Type B pancreatic cell (in vitro differentiated cells): Measurements from ENCODE around the gene CDK5RAP3. TPM values are rescaled to one million over a fixed set of nuclear protein-coding genes. Genes with fewer than 3 reads are reported as not detected.

Source experiments
- DNase-seq: peaks from one replicate; pipeline ENCODE4 v3.0.0; 2021; ENCODE audit warnings: mixed read lengths; ENCODE audit not compliant: unreplicated experiment; ENCODE audit errors: extremely low spot score
- H3K27ac Mint-ChIP-seq: 2 replicates; pipeline ENCODE4 v1.8.0; 2021; ENCODE audit warnings: mild to moderate bottlenecking, mixed read lengths
- H3K27me3 Mint-ChIP-seq: 2 replicates; pipeline ENCODE4 v1.8.0; 2021; ENCODE audit warnings: mixed read lengths
- H3K36me3 Mint-ChIP-seq: 2 replicates; pipeline ENCODE4 v1.8.0; 2021; ENCODE audit warnings: mixed read lengths
- H3K4me1 Mint-ChIP-seq: one replicate; pipeline ENCODE4 v1.8.0; 2021; ENCODE audit warnings: mixed read lengths; ENCODE audit not compliant: unreplicated experiment
- H3K4me3 Mint-ChIP-seq: 2 replicates; pipeline ENCODE4 v1.8.0; 2021; ENCODE audit warnings: mild to moderate bottlenecking, mixed read lengths
- H3K9me3 Mint-ChIP-seq: 2 replicates; pipeline ENCODE4 v1.8.0; 2021; ENCODE audit warnings: mixed read lengths
- CTCF ChIP-seq: fragments of 200-600 bp; sonication (generic); conservative IDR thresholded peaks from 2 replicates; pipeline ENCODE4 v1.5.0; 2021; ENCODE audit warnings: antibody characterized with exemption, mild to moderate bottlenecking
- total RNA-seq: library from RNA; stranded (reverse); gene quantifications from 2 replicates; pipeline ENCODE4 v1.2.1, GENCODE V29; 2021; ENCODE audit warnings: low replicate concordance

Gene CDK5RAP3
- total RNA-seq, 1 donor from 2014 or later = 217 TPM

- Mint-ChIP-seq H3K27ac (no peak overlapping the region), H3K36me3 (no peaks in the 10 kb centered on the region), H3K4me1 (peaks cover 46% of the 10 kb centered on the region), H3K4me3 (no peak overlapping the region), H3K27me3 (peaks cover 24% of the 10 kb centered on the region), H3K9me3 (no peaks in the 10 kb centered on the region)
- DNase-seq = no peak
- no peak for TF ChIP-seq CTCF
Measured at GRCh38 chr17:47992216-47992615, 21.3 kb downstream of the CDK5RAP3 start.

GRCh38 chr17:47993031-47993564, 22.2 kb downstream of the CDK5RAP3 start:
- no peaks in the 10 kb centered on the region for H3K9me3 Mint-ChIP-seq
- no peak for DNase-seq
- H3K4me1 Mint-ChIP-seq = peaks cover 37% of the 10 kb centered on the region
- H3K36me3 Mint-ChIP-seq = no peaks in the 10 kb centered on the region
- H3K4me3 Mint-ChIP-seq = no peak overlapping the region
- peaks cover 22% of the 10 kb centered on the region for H3K27me3 Mint-ChIP-seq
- no peak for TF ChIP-seq CTCF
- no peak overlapping the region for H3K27ac Mint-ChIP-seq

GRCh38 chr17:47993964-47994363, 23.1 kb downstream of the CDK5RAP3 start:
- Mint-ChIP-seq H3K4me3 (no peak overlapping the region), H3K27me3 (peaks cover 22% of the 10 kb centered on the region), H3K36me3 (no peaks in the 10 kb centered on the region), H3K4me1 (peaks cover 31% of the 10 kb centered on the region), H3K27ac (no peak overlapping the region), H3K9me3 (no peaks in the 10 kb centered on the region)
- no peak for TF ChIP-seq CTCF
- no peak for DNase-seq

- peaks cover 24% of the 10 kb centered on the region for H3K27me3 Mint-ChIP-seq
- no peak overlapping the region for H3K27ac Mint-ChIP-seq
- H3K4me1 Mint-ChIP-seq = peaks cover 28% of the 10 kb centered on the region
- H3K4me3 Mint-ChIP-seq = no peak overlapping the region
- TF ChIP-seq CTCF = no peak
- DNase-seq = no peak
- no peaks in the 10 kb centered on the region for H3K9me3 Mint-ChIP-seq
- no peaks in the 10 kb centered on the region for H3K36me3 Mint-ChIP-seq
Measured at GRCh38 chr17:47994724-47995123, 23.8 kb downstream of the CDK5RAP3 start.

GRCh38 chr17:47995241-47995935, 24.5 kb downstream of the CDK5RAP3 start:
- H3K9me3 Mint-ChIP-seq = no peaks in the 10 kb centered on the region
- no peak overlapping the region for H3K27ac Mint-ChIP-seq
- DNase-seq = no peak
- no peaks in the 10 kb centered on the region for H3K36me3 Mint-ChIP-seq
- no peak overlapping the region for H3K4me3 Mint-ChIP-seq
- TF ChIP-seq CTCF = no peak
- H3K27me3 Mint-ChIP-seq = peaks cover 28% of the 10 kb centered on the region
- peaks cover 30% of the 10 kb centered on the region for H3K4me1 Mint-ChIP-seq
